GM04503 (cell line): ENCODE measurements around the gene C6orf118.

Experiments used
- DNase-seq: peaks from one replicate; pipeline ENCODE4 v3.0.0-alpha.2; 2012; ENCODE audit warnings: low read depth

The C6orf118 gene

DNA sequence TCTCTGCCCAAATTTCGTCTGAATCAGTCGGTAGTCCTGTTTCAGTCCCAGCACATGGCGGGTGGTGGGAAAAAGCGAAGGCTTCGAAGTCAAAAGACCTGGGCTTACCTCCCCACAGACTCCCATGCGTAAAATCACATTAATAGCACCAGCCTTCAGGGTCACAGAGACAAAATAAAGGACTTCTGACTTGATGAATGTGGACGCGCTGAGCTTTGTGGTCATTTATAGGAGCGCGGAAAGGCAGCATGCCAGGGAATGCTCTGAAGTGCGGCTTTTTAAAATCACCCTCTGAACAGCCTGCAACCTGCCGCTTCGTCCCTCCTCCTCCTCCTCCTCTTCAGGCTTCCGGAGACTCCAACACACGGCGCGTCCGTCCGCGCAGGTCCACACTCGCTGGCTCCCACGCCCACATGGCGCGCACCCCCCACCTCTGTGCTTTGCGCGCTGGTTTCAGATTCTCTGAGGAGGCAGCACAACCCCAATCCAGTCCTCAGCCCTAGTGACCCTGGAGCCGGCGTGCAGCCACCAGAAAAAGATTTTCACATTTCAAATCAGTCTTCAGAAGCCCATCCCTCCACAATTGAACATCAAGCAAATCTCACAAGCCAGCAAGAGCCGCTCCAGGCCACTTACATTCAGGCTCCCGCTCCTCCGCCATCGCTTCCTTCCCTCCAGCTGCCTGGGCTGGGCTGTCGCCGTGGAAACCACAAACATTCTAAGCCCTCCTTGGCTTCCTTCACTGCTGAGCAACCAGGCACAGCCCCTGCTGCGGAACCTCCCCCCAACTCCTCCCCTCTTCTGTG is at the start of gene C6orf118:
Gene C6orf118, minus strand, starts transcription at position 680 of the 806 bp plus-strand sequence. Its CDS starts 19 bp downstream, at position 661.
- DNase-seq, result no peak

DNA sequence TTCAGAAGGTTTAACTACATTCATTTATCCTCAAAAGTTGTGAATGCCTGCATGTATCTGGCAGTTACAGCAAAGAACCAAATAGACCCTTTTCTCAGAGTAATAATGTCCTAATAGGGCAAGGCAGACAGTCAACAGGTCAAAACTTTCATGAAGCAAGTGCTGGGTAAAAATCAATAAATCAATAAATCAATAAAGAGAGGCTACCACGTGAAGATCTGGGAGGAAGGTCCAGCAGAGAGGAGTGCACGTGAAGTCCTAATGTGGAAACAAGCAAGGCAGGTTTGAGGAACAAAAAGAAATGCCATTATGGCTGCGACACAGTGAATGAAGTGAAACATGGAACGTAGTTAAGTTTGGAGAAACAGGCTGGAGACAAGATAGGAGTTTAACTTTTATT is 36.3 kb upstream of the C6orf118 start:
- no peak for DNase-seq

DNA sequence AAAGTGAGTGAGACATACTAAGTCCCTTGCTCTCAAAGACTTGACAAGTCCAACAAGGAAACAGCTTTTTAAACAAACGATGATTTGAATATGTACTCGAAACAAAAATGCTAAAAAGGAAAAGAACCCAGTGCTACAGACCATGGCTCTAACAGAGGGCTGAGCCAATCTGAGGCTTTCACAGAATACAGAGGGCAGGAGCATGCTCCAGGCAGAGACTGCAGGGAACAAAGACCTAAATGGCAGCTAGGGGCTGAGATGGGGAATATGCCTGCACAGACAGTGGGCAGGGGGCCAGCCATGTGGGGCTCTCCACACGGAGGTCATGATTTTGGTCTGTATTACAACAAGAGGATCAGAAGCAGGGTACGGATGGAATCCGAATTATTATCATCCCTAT is 31.1 kb upstream of the C6orf118 start:
- DNase-seq, result no peak

DNA sequence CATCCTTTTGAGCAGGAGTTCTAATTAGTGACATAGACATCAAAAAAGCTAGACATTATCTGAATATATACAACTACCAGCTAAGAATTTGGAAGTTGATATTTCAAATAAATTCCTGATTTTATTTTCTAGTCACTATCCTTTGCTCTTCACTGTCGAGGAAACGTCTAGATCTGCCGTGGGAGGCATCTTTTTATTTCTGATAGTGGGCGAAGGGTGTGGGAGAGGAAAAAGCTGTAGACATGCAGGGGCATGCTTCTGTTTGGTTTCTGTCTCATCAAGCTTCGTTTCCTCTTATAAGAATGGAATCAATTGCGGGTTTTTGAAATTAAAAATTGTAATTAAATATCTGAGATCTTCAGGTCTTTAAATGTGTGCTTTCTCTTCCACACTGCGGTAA is 16.2 kb upstream of the C6orf118 start:
- no peak for DNase-seq

DNA sequence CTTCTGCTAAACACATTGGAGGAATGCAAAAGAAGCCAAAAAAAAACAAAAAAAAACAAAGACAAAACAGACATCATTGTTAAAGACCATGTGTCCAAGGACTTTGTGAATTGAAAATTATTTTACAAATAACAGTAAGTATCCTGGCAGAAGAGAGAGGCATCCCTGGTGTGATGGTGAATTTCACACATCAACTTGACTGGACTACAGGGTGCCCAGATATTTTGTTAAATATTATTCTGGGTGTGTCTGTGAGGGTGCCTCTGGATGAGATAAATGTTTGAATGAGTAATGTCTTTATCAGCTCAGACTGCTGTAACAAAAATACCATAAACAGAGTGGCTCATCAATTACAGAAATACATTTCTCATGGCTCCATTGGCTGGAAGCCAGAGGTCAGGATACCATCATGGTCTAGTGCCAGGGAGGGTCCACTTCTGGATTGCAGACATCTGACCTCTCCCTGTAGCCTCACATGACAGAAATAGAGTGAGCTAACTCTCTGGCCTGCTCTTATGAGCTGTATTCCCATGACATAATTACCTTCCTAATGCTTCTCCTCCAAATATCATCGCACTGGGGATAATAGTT is 12.2 kb upstream of the C6orf118 start:
- DNase-seq, result no peak

DNA sequence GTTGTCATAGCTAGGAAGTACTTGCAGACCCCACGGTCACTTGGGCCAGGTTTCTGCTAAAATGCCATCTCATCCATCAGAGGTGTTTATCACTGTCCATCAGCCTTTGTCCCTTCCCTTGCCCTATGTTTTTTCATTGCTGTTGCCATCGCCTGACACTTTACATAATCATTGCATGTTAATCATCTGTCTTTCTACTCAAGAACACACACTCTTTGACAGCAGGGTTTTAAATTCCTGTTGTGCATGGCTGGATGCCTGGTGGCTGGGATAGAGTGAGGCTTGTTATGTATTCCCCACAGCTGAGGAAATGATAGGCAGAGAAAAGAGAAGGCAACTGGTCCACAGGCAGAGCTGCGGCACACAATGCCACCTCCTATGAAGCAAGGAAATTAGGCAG is 11.7 kb upstream of the C6orf118 start:
- no peak for DNase-seq

DNA sequence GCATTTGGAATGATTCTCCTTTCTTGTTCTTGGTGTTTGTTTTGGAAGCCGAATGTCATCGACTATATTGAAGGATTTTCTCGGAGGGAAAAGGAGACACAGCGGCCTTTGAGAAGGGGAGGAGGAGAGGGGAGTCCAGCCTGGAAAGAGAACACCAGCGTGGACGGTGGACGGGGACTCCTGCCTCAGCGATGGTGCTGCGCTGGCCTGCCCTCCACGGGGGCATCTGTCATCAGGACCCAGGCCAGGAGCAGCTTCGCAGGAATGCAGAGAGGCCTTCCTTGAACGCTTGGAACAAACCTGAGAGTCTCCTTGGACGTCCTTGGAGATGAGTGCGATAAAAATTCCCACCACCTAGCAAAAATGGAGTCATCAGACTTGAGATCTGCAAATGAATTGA is 8.3 kb upstream of the C6orf118 start:
- no peak for DNase-seq

DNA sequence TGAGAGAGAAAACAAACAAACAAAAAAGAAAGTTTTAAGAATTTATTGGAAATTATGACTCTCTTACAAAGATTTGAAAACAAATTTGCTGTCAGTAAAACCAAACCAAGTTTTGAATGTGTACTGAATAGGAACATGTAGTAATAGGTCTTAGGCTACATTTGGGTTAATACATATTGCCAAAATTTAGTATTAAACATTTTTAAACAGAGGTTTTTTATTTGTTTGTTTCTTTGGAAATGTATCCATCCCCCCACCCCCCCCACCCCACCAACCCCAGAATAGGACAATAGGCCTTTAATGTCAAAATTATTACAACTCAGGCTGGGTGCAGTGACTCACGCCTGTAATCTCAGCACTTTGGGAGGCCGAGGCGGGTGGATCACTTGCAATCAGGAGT is 2.5 kb downstream of the C6orf118 start:
- DNase-seq, result no peak

DNA sequence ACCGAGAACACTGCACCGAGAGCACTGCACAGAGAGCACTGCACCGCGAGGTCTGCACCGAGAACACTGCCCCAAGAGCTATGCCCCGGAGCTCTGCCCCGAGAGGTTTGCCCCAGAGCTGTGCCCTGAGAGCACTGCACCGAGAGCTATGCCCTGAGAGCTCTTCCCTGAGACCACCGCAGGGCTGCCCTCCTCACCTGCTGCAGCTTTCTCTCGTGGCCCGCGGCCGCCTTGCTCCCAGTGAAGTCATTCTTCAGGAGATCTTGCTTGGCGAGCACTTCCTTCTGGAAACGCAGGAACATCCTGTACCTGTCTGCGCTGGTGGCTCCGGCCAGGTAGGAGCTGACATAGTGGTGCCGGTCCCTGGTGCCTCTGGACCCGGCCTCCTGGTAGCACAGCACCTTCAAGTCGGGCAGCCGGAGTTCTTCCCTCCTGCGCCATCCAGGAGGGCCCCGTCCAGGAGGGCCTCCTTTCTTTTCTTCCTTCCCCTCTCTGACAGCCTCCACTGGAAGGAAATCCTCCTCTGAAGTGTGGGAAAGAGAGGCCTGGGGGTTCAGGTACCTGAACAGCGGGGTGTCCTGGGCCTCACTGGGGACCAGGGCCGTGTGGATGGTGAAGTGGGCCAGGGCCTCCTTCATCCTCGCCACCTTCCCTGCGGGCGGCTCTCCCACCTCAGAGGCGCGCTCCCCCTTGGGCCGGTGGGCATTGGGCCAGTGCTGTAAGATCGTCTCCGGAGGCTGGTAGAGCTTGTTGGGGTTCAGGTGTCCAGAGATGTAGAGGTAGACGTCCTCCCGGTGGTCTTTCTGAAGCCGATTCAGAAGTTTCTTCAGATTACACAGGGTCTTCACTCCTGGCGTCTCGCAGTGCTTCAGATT is 7.8 kb downstream of the C6orf118 start:
- DNase-seq, result no peak

DNA sequence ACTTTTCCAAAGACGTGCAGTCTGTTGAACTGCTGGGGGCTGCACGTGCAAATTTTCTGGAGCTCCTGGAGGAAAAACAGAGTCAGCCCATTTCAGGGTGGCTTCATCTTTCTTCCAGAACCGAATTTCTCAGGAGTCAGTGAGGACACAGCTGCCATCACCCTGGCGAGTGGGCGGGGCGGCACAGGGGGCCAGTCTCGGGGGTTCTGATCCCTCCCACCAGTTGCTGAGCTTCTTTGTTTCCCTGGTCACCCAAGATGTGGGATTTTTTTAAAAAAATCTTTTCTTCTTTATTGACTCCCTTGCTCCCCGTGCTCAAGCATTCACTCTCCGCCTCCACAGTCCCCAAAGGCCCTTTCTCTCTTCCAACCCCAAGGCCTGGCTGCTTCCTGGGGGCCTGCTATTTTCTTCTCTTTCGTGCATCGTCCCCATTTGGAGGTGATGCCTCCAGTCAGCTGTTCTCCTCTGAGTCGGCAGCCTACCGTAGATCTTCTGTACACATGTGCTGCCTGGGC is 8.9 kb downstream of the C6orf118 start:
- DNase-seq, result no peak

DNA sequence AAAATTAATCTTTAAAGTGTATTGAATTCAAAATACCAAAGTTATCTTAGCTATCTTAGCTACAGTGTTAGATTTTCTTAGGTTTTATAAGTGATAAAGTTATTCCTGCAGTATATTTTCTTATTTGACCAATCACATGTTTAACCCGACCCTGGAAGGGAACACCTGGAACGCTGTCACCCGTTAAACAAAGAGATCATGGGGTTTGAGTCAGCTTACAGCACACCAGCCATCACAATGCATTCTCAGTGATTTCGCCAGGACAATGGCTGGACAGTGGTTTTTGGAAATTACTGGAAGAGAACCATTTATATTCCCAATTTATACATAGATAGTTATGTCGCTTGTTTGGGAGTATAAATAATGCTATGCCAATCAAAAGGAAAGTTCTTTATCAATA is 10.5 kb downstream of the C6orf118 start:
- no peak for DNase-seq

DNA sequence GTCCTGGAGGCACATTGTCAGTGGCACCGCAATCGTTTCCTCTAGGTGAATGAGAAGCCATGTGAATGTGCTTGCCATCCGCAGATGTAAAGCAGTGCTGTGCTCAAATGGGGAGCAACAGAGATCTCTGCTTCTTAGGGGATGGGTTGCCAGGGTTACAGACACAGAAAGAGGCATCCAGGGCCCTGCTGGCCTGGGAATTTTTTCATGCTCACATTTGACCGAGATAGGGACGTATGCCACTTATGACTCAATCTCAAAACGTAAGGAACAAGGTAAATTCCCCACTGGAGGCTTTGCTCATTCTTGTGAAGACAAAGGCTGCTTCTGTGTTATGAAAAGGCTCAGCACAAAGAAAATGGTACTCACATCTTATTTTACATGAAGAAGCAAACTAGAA is 11.0 kb downstream of the C6orf118 start:
- DNase-seq, result no peak

DNA sequence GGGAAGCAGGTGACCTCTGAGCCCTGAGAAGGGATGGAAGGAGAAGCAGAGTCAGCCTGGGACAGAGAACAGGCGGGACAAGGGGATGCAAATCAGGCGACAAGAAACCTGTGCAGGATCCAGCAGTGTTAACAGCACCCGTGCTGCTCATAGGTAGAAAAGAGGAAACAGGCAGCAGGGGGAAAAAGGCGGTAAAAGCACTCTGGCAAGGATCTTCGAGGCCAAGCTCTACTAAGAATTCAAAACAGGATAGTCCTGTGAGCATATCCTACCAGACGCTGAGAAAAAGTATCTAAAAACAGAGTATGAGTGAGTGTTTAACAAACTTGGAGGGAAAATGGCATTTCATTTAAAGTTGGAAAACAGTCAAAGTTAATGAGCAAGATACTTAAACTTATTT is 16.7 kb downstream of the C6orf118 start:
- DNase-seq, result no peak

DNA sequence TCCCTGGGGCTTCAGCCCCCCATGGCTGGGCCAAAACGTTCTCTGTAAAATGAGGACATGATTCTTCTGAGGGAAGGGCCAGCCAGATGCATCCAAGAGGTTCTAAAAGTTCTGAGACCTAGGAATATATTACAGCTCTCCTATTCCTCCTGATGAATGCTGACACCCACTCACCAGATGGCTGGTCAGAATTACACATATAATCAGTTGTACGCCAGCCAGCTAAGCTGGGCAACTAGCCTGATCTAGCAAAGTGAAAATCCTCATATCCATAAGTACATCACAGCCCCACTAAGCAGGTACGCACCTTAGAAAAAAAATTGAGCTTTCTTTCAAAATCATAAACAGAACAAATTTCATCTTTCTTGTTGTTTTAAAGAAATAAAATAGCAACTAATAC is 34.8 kb downstream of the C6orf118 start:
- DNase-seq, result peak; percentile 0

DNA sequence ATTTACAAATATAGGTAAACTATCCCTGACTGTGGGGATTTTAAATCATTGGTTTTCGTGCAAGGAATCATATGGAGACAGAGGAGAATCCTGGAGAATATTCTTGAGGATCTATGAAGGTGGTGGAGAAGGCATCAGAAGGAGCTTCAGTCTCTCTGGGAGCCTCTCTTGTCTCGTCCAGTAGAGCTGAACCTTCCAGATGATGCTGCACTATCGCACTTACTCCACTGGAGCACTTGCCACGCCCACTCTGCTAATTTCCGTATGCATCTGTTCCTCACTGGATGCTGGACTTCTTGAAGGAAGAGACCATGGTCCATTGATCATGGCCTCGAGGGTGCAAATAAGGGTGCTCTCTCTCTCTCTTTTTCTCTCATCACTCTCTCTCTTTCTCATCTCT is 36.8 kb downstream of the C6orf118 start:
- DNase-seq, result no peak

DNA sequence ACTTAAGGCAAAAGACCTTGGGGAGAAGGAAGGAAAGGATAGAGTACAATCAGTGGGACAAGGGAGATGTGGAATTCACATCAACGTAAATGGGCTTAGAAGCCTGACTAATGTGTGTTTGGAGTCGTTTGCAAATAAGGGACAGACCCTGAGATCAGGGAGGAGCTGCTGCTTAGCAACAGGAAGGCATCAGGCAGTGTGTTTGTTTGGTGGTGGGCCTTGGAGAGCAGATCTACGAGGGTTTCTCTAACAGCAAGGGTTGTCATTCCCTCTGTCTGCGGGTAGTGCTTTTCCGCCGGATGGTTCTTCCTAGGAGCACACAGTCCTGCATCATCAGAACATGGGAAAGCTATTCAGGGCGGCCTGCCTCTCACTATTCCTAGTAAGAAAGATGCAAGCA is 40.4 kb downstream of the C6orf118 start:
- no peak for DNase-seq

DNA sequence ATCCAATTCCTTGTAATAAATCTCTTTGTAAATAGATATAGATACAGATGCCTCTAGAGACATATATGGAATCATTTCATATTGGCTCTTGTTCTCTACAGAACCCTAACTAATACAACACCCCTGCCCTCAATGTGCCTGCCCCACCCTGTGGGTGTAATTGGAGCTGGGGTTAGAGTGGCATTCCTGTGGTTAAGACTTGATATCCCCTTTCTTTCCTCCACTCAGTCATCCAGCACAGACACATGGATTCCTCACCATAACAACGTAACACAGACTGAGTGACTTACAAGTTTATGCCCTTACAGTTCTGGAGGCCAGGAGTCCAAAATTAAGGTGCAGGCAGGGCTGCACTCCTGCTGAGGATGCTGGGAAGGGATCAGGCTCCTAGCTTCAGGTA is 42.8 kb downstream of the C6orf118 start:
- DNase-seq, result no peak

DNA sequence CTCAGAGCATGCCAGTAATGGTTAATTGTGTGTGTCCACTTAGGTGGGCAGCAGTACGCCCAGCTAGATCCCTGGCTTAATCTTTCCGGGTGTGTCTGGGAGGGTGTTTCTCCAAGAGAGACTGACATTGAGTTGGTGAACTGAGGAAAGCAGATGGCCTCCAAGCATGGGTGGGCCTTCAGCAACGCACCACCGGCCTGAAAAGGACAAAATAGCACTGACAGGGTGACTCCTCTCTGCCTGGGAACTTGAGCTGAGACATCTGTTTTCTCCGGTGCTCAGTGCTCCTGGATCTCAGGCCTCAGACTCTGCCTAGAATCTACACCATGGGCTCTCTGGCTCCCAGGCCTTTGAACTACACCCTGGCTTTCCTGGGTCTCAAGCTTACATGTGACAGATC is 43.2 kb downstream of the C6orf118 start:
- no peak for DNase-seq

DNA sequence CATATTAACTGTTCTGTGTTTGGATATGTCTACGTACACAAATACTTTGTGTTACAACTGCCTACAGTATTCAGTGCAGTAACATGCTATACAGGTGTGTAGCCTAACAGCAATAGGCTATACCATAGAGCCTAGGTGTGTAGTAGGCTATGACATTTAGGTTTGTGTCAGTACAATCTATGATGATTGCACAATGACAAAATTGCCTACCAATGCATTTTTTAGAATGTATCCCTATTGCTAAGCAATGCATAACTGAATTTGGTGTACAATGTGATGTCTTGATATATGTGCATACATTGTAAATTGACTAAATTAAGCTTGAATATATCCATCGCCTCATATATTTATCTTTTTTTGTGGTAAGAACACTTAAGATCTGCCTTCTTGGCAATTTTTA is 48.9 kb downstream of the C6orf118 start:
- DNase-seq, result no peak

DNA sequence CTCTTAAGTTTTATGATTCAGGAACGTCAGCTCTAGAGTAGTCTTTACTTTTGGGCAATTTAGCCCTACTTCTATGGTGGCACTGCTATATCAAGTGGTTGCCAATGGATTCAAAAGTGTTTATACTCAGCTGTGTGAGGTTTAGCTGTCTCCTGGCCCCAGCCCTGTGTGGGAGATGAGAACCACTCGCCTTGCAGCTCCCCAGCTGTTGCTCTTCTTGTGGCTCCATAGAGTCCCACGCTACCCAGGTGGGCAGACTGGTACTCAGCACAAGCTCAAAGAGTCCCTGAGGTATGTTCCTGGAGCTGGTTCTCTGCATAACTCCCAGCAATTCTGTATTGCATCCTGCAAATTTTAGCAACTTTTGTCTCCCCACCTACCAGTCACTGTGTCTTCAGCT is 59.6 kb downstream of the C6orf118 start:
- no peak for DNase-seq

DNA sequence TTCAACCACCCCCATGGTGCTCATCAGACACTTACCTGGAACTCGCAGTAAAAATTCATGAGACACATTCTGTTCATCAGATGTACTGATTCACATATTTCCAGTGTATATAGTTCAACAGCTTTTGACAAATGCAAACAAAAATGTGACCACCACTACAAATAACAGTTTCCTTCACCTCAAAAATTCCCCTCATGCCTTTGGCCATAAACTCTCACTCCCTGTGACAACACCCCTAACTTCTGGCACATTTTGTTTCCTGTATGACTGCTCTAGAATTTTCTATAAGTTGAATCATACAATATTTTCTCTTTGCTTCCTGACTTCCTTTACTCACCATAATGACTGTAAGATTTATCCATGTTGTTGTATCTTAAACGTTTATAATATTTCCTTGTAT is 63.7 kb downstream of the C6orf118 start:
- no peak for DNase-seq

DNA sequence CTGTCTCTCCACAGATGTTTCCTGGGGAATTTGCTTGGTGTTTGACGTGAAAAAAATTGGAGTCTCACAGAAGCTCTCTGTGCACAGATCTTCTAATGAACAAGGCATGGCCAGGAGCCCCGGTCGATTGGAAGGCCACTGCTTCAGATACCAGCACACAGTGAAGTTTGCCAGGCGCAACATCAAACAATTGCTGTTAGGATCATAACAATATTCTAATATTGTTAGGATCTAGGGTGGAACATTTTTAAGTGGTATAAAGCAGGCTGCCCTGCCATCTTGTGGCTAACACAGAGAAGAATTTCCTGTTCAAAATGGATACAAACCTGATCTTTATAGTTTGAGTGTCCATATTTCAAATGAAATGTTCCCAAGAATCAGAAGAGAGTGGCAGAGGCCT is 64.1 kb downstream of the C6orf118 start:
- no peak for DNase-seq
